ENCODE data around the gene YAF2.

The YAF2 gene

GRCh38 chr12:42187799-42188198 lies 50.2 kb downstream of the YAF2 start:
- DNase-seq: no peak
- intact Hi-C loops (cut with DNase I; ENCODE audit: low total_unique reads): no loop called here

GRCh38 chr12:42186793-42187192 lies 51.3 kb downstream of the YAF2 start:
- intact Hi-C loops (cut with DNase I; ENCODE audit: low total_unique reads): no loop called here
- no peak for DNase-seq
- no peak for TF ChIP-seq CTCF (IDR thresholded peaks at IDR 0.05)
- H3K36me3 ChIP-seq: peaks cover 0 to 8% (median 5%) of the 10 kb centered on the region in 3 donors
- H3K4me1 ChIP-seq: no peaks in the 10 kb centered on the region
- no peaks in the 10 kb centered on the region for H3K9me3 ChIP-seq
- no peak overlapping the region for H3K27ac ChIP-seq
- no peak overlapping the region for H3K4me3 ChIP-seq
- H3K27me3 ChIP-seq: no peaks in the 10 kb centered on the region

More at GRCh38 chr12:42187799-42188198, 50.2 kb downstream of the YAF2 start:
- H3K27ac ChIP-seq: no peak overlapping the region
- H3K27me3 ChIP-seq: no peaks in the 10 kb centered on the region
- peaks cover 0 to 14% (median 11%) of the 10 kb centered on the region in 3 donors for H3K36me3 ChIP-seq
- TF ChIP-seq CTCF (IDR thresholded peaks at IDR 0.05): no peak
- no peaks in the 10 kb centered on the region for H3K9me3 ChIP-seq
- no peaks in the 10 kb centered on the region for H3K4me1 ChIP-seq
- H3K4me3 ChIP-seq: no peak overlapping the region

- Histone ChIP-seq H3K9me3 (no peaks in the 10 kb centered on the region), H3K27ac (no peak overlapping the region), H3K4me3 (no peak overlapping the region), H3K27me3 (no peaks in the 10 kb centered on the region), H3K4me1 (no peaks in the 10 kb centered on the region), H3K36me3 (peaks cover 0 to 8% (median 5%) of the 10 kb centered on the region in 3 donors)
- DNase-seq: no peak
- intact Hi-C loops (cut with DNase I; ENCODE audit: low total_unique reads): no loop called here
- no peak for TF ChIP-seq CTCF (IDR thresholded peaks at IDR 0.05)
Observed at GRCh38 chr12:42182394-42182793, 55.7 kb downstream of the YAF2 start.

- Histone ChIP-seq H3K9me3 (no peaks in the 10 kb centered on the region), H3K4me1 (no peaks in the 10 kb centered on the region), H3K27ac (no peak overlapping the region), H3K36me3 (peaks cover 5 to 8% (median 7%) of the 10 kb centered on the region in 3 donors), H3K27me3 (no peaks in the 10 kb centered on the region), H3K4me3 (no peak overlapping the region)
- intact Hi-C loops (cut with DNase I; ENCODE audit: low total_unique reads): no loop called here
- TF ChIP-seq CTCF (IDR thresholded peaks at IDR 0.05): no peak
- DNase-seq: no peak
Observed at GRCh38 chr12:42180990-42181596, 57.0 kb downstream of the YAF2 start.

- peaks cover 0 to 7% (median 2%) of the 10 kb centered on the region in 3 donors for H3K36me3 ChIP-seq
- no peak overlapping the region for H3K4me3 ChIP-seq
- intact Hi-C loops (cut with DNase I; ENCODE audit: low total_unique reads): no loop called here
- H3K4me1 ChIP-seq: no peaks in the 10 kb centered on the region
- no peak for TF ChIP-seq CTCF (IDR thresholded peaks at IDR 0.05)
- DNase-seq: no peak
- no peaks in the 10 kb centered on the region for H3K27me3 ChIP-seq
- H3K27ac ChIP-seq: no peak overlapping the region
- no peaks in the 10 kb centered on the region for H3K9me3 ChIP-seq
Observed at GRCh38 chr12:42178101-42178500, 59.9 kb downstream of the YAF2 start.

DNA sequence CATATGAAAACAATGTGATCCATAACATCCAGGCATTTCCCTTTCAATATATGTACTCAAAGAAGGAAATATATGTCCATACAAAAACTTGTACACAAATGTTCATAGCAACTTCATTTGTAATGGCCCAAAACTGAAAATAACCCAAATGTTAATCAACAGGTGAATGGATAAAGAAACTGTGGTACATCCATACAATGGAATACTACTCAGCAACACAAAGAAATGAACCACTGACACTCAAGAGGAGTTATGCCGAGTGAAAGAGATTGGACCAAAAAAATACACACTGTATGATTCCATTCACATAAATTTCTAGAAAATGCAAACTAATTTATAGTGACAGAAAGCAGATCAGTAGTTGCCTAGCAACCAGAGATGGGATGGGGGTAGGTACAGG lies 63.1 kb downstream of the YAF2 start:
- TF ChIP-seq CTCF (IDR thresholded peaks at IDR 0.05): no peak
- H3K4me3 ChIP-seq: no peak overlapping the region
- H3K36me3 ChIP-seq: peaks cover 0 to 9% (median 7%) of the 10 kb centered on the region in 3 donors
- intact Hi-C loops (cut with DNase I; ENCODE audit: low total_unique reads): no loop called here
- H3K27ac ChIP-seq: no peak overlapping the region
- H3K27me3 ChIP-seq: no peaks in the 10 kb centered on the region
- no peak for DNase-seq
- H3K9me3 ChIP-seq: no peaks in the 10 kb centered on the region
- no peaks in the 10 kb centered on the region for H3K4me1 ChIP-seq
